HEK293T (cell line): ENCODE measurements around the gene RNF222.

ENCODE experiments used
- ELF4 ChIP-seq: fragments of 450-650 bp; IDR thresholded peaks from 2 replicates; pipeline ENCODE4 v1.6.1; 2017; ENCODE audit warnings: antibody characterized with exemption
- FOXK2 ChIP-seq: fragments of 450-650 bp; IDR thresholded peaks from 2 replicates; pipeline ENCODE4 v1.6.1; 2016; ENCODE audit warnings: mild to moderate bottlenecking
- NFRKB ChIP-seq: fragments of 450-650 bp; IDR thresholded peaks from 2 replicates; pipeline ENCODE4 v1.6.1; 2016; ENCODE audit warnings: mild to moderate bottlenecking, moderate library complexity

DNA sequence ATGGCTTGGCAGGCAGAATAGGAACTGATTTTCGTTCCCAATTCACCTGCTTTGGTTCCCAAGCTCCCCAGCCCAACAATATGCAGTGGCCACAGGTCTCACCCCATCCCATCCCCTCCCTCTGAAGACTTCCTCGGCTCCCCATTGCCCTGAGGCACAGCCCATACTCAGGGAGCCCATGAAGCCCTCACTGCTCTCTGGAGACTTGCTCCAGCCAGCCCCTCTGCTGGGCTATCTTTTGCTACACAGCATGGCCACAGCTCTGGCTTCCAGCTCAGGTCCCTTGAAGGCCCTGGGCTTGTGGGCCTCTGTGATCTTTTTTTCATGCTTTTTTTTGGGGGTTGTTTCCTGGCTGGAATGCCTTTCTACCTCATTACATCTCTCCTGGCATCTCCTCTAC, 8.5 kb upstream of the RNF222 start:
- TF ChIP-seq ELF4 (no peak), FOXK2 (no peak), NFRKB (no peak)
